HG03025 (cell line): ENCODE results near the gene GOLGA1.
"Not testable (repeated sequence)": the region's sequence is repeated elsewhere in the genome, so short reads cannot be mapped to it uniquely, and the experiment has no call there.

Experiments used
- ATAC-seq: cut with Tn5 transposase; IDR thresholded peaks from one replicate; pipeline ENCODE4 v1.9.1; 2021; ENCODE audit warnings: mild to moderate bottlenecking, moderate library complexity; ENCODE audit not compliant: unreplicated experiment, low FRiP score

The GOLGA1 gene

GRCh38 chr9:124940521-124940893 lies 376 bp downstream of the GOLGA1 start:
- peak; percentile 15 for ATAC-seq

GRCh38 chr9:124939944-124940343 lies 939 bp downstream of the GOLGA1 start:
- ATAC-seq: no peak

DNA sequence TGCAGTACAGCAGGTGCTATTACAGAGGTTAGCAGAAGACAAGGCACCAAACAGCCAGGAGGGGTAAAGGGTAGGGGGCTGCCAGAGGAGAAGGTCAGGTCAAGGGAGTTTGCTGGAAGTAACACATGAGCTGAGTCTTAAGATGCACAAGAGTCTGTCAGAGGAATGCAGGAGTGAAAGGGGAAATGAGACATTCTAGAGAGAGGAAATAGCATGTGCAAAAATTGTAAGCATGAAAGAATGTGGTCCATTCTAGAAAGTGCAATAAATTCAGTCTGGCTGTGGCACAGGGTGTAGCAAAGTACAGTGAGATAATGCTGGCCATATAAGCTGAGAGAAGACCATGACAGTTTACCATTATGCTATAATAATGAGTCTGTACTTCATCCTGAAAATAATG lies 6.6 kb downstream of the GOLGA1 start:
- no peak for ATAC-seq

DNA sequence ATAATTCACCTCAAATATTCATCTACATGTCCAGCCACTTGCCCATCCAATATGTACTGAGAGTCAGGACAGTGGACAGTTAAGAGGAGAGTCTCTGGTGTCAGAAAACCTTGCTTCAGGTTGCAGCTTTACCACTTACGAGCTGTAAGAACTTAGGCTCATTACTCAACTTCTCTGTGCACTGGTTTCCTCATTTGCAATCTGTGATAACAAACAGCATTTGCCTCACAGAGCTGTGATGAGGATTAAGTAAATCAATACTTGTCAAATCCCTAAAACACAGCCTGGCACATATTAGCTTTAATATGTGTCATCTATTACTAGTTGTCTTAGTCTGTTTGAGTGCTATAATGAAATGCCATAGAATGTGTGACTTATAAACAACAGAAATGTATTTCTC lies 8.6 kb downstream of the GOLGA1 start:
- no peak for ATAC-seq

- no peak for ATAC-seq
These were observed 11.4 kb downstream of the GOLGA1 start for GRCh38 chr9:124929464-124929863.

DNA sequence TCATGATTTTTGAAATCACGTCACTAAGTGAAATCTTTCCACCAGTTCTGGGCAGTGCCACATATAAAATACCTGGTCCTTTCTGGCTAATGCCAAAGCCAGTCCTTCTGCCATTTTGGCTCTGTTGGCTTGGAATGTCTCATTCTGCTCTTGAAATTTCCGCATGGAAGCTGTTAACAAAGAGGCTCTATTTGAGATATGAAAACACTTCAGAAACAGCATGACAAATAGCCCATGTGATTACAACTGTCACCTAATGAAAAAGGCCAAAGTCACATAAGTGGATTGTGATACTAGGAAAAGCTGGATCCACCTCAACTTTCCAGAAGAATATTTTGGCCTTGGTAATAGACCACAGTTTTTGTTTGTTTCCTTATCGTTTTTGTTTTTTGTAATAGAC lies 12.8 kb downstream of the GOLGA1 start:
- ATAC-seq: no peak

GRCh38 chr9:124920394-124920793 lies 20.5 kb downstream of the GOLGA1 start:
- ATAC-seq: not testable (repeated sequence)

- no peak for ATAC-seq
These were observed 26.0 kb downstream of the GOLGA1 start for GRCh38 chr9:124914753-124915405.

GRCh38 chr9:124913378-124913777 lies 27.5 kb downstream of the GOLGA1 start:
- ATAC-seq: no peak

DNA sequence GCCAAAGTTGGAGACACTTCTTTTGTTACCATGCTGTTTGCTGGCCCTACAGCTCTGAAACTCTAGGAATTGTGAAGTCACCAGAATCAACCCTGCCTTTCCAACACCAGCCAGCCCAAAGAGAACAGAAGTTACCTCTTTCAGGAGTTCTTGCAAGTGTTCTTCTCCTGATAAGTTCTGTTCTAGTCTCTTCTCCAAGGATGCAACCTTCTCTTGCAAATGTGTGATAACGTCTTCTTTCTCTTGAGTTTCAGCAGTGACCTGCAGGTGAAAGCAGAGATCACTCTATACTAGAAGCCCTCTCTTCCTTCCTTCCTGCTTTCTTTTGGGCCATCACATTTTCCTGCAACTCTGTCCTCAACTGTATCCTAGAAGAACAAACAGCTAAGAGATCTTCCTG lies 29.1 kb downstream of the GOLGA1 start:
- ATAC-seq: no peak

DNA sequence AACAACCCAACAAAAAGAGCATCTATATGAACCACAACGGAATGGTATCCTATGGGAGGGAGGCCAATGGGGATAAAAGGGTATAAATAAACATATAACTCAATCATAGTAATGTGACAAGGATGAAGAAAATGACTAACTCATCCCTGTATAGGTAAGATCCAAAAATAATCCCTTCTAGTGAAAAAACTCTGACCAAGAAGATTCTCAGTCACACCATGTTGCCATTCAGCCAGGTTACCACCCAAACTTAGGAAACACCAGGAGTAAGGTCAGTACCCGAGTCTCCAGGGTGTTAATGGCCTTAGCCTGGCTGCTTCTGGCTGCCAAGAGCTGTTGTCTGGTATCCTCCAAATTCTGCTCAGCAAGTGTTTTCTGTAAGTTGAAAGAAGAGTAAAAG lies 32.8 kb downstream of the GOLGA1 start:
- ATAC-seq: no peak

- ATAC-seq: no peak
These were observed 33.9 kb downstream of the GOLGA1 start for GRCh38 chr9:124906966-124907365.

DNA sequence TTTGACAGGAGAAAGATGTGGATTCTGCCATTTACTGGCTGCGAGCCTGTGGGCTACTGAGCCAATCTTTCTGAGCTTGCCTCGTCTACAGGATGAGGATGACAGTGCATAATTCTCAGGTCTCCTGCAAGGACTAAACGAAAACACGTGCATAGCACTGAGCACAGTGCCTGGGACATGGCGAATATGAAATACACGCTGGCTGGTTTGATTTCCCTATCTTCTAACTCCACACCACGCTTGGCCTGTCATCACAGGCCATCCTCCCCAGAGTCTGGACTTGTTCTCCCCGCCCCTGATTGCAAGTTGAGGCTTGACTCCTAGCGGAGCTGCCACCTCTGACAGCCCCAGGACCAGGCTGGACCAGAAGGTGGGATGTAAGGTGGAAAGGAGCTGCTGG lies 41.0 kb downstream of the GOLGA1 start:
- ATAC-seq: no peak

DNA sequence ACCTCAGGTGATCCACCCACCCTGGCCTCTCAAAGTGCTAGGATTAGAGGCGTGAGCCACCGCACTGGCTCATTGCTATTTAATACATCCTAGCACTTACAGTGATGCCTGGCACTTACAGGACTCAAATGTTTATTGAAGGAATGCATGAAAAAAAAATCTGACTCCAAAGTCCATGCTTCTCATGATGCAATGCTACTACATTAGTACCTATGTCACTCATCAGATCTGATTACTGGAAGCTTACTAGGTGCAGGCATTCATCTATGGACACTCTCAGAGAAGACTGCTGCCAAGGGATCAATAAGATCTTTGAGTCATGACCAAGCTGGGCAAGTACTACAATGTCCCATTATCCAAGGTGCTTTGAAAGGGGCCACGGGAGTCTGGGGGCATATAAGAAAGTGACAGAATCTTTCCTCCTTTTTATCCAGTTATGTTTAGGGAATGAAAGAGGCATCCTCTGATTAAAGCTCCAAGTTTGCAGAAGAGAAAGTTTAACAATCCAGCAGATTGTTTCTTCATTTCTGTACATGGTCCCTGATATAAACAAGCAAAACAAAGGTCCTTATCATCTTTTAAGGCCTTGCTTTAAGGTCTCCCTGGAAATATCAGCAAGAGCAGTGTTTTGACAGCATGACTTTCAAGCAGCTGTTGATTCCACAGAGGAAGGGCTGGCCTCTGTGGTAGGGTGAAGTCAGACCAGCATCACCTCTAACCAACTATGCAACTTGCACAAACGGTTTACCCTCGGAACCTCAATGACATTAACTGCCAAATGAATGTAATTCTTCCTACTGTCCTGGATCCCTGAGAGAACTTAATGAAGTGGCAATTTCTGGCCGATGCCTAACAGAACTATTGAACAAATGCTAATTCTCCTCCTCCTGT lies 43.1 kb downstream of the GOLGA1 start:
- no peak for ATAC-seq

DNA sequence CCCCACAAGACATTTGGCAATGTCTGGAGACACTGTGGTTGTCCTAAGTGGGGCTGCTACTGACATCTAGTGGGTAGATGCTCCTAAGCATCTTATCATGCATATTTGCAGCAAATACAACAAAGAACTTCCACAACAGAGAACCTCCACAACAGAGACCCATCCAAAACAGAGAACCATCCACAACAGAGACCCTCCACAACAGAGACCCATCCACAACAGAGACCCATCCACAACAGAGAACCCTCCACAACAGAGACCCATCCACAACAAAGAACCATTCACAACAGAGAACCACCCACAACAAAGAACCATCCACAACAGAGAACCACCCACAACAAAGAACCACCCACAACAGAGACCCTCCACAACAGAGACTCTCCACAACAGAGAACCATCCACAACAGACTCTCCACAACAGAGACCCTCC lies 46.1 kb downstream of the GOLGA1 start:
- no peak for ATAC-seq

GRCh38 chr9:124894035-124894740 lies 46.7 kb downstream of the GOLGA1 start:
- ATAC-seq: no peak

DNA sequence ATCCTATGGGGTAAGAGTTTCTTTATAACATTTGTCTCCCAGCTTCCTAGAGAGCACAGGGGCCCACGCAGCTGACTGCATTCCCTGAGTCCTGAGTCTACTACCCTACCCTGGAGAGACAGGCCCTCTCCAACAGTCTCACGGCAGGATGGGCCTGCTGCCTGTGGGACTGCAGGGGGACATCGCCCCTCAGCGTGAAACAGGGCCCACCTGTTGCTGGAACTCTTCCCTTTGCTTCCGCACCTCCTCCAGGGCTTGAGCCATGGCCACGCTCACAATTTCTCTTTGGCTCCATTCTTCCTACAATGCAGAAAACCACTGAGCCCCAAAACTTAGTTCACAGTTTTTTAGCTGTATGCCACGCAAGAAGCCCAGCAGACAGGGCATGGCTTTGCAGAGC lies 50.7 kb downstream of the GOLGA1 start:
- ATAC-seq: no peak

DNA sequence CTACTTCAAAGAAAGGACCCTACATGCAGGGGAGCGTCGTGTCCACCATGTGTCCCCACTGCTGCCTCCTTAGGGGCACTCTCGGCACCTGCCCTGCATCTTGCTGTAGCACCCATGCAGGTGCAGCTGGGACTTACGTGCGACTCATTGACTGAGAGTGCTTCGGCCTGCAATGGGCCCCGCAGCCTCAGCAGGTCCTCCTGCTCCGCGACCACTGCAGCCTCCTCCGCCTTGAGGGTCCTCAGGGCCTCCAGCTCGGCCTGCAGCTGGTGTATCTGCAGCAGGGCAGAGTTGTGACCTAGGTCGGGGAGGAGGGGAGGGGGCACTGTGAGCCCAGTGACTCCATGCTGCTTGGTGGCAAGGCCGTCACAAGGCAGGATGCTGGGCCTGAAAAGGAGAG lies 51.9 kb downstream of the GOLGA1 start:
- no peak for ATAC-seq

GRCh38 chr9:124887832-124888231 lies 53.1 kb downstream of the GOLGA1 start:
- no peak for ATAC-seq

DNA sequence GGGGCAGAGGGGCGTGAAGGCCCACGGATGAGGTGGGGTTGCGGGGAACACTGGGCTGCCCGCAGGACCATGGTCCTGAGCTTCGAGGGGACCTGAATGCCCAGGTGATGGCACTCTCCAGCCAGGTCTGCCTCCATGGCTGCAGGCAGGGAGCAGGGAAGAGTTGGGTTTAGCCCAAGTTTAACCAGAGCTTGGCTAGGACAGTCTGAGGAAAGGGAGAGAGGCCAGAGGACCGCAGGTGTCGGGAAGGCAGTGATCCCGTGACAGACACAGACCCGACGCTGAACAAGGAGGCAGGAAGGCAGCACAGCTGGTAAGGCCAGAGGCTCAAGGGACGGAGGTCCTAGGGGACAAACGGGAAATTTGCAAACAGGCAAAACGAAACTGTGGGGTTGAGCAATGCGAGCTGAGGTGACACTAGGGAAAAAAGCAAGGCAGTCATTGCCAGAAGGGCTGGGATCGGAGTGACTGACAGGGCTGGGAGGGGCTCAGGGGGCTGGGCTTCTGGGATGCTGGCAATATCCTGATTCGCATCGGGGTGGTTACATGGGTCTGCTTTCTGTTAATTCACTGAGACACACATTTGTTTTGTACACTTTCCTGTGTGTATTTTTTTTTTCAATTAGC lies 53.9 kb downstream of the GOLGA1 start:
- no peak for ATAC-seq

GRCh38 chr9:124886461-124886860 lies 54.4 kb downstream of the GOLGA1 start:
- ATAC-seq: no peak
